ENCODE data around the gene ARHGAP9.

- TF ChIP-seq CTCF (IDR thresholded peaks at IDR 0.05; ENCODE audit: control extremely low read depth in 1 of 3, insufficient read depth in 1 of 3, low read depth in 1 of 3, low read length in 3 of 3): no peak
- TF ChIP-seq YY1 (IDR thresholded peaks at IDR 0.05; ENCODE audit: low read depth, low read length): no peak
- TF ChIP-seq, protein P1, sequence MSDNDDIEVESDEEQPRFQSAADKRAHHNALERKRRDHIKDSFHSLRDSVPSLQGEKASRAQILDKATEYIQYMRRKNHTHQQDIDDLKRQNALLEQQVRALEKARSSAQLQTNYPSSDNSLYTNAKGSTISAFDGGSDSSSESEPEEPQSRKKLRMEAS (IDR thresholded peaks at IDR 0.05): no peak
- no peak for TF ChIP-seq SUZ12 (IDR thresholded peaks at IDR 0.05; ENCODE audit: low read length)
- TF ChIP-seq, protein P2, sequence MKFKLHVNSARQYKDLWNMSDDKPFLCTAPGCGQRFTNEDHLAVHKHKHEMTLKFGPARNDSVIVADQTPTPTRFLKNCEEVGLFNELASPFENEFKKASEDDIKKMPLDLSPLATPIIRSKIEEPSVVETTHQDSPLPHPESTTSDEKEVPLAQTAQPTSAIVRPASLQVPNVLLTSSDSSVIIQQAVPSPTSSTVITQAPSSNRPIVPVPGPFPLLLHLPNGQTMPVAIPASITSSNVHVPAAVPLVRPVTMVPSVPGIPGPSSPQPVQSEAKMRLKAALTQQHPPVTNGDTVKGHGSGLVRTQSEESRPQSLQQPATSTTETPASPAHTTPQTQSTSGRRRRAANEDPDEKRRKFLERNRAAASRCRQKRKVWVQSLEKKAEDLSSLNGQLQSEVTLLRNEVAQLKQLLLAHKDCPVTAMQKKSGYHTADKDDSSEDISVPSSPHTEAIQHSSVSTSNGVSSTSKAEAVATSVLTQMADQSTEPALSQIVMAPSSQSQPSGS (IDR thresholded peaks at IDR 0.05; ENCODE audit: low read length): no peak
- no peak for TF ChIP-seq CBX5 (IDR thresholded peaks at IDR 0.05; ENCODE audit: low read depth, low read length)
- TF ChIP-seq POLR2A (IDR thresholded peaks at IDR 0.05; ENCODE audit: control extremely low read depth in 1 of 2, low read depth in 2 of 2, low read length in 2 of 2): no peak
- TF ChIP-seq EGR1 (IDR thresholded peaks at IDR 0.05; ENCODE audit: borderline replicate concordance, low read depth, low read length): no peak
Observed at GRCh38 chr12:57483466-57483865, 3.8 kb upstream of the ARHGAP9 start.

Measured in H1 (cell line).